GM23338 (cell line): ENCODE data around the gene TMX2. TPM values are rescaled to one million over a fixed set of nuclear protein-coding genes. Genes with fewer than 3 reads are reported as not detected.

Experiments
- ATAC-seq: fragments of 200-7000 bp; cut with Tn5 transposase; 3 replicates; pipeline ENCODE4 v1.9.1; 2020
- DNase-seq: peaks from one replicate; pipeline ENCODE4 v3.0.0-alpha.2; 2015; ENCODE audit warnings: low spot score
- H2AFZ ChIP-seq: fragments of 200-600 bp; sonication (generic); 2 replicates; pipeline ENCODE4 v1.8.0; 2016; ENCODE audit warnings: antibody characterized with exemption, mild to moderate bottlenecking, moderate library complexity
- H3F3A ChIP-seq: fragments of 200-600 bp; sonication (generic); replicated peaks from 2 replicates; pipeline ENCODE4 v1.8.0; 2017; ENCODE audit warnings: antibody characterized with exemption, mixed run types, low read depth
- H3K27ac ChIP-seq: fragments of 200-600 bp; sonication (generic); 2 replicates; pipeline ENCODE4 v1.6.1; 2016; ENCODE audit warnings: low read depth
- H3K27me3 ChIP-seq: fragments of 200-600 bp; sonication (generic); 2 replicates; pipeline ENCODE4 v1.8.0; 2016; ENCODE audit warnings: mild to moderate bottlenecking, mixed run types, moderate library complexity; ENCODE audit not compliant: insufficient read depth
- H3K36me3 ChIP-seq: fragments of 200-600 bp; sonication (generic); 2 replicates; pipeline ENCODE4 v1.8.0; 2016; ENCODE audit warnings: mild to moderate bottlenecking; ENCODE audit not compliant: insufficient read depth
- H3K4me1 ChIP-seq: fragments of 200-600 bp; sonication (generic); 2 replicates; pipeline ENCODE4 v1.8.0; 2016; ENCODE audit warnings: mild to moderate bottlenecking, moderate library complexity; ENCODE audit not compliant: insufficient read depth
- H3K4me2 ChIP-seq: fragments of 200-600 bp; sonication (generic); 2 replicates; pipeline ENCODE4 v1.7.1; 2017; ENCODE audit warnings: mixed run types
- H3K4me3 ChIP-seq: fragments of 200-600 bp; sonication (generic); 2 replicates; pipeline ENCODE4 v1.6.1; 2016; ENCODE audit warnings: mixed run types
- H3K79me2 ChIP-seq: fragments of 200-600 bp; sonication (generic); replicated peaks from 2 replicates; pipeline ENCODE4 v1.8.0; 2017; ENCODE audit warnings: mild to moderate bottlenecking; ENCODE audit not compliant: insufficient read depth
- H3K9me2 ChIP-seq: fragments of 200-600 bp; sonication (generic); 2 replicates; pipeline ENCODE4 v1.8.0; 2017; ENCODE audit not compliant: insufficient read depth
- H4K20me1 ChIP-seq: fragments of 200-600 bp; sonication (generic); replicated peaks from 2 replicates; pipeline ENCODE4 v1.8.0; 2017; ENCODE audit warnings: mild to moderate bottlenecking; ENCODE audit not compliant: insufficient read depth
- H3K27ac Mint-ChIP-seq: 2 replicates; pipeline ENCODE4 v1.8.0; 2020; ENCODE audit warnings: inconsistent platforms, mild to moderate bottlenecking, moderate library complexity, mixed read lengths
- H3K27me3 Mint-ChIP-seq: 3 replicates; pipeline ENCODE4 v1.8.0; 2022; ENCODE audit warnings: low read depth, mild to moderate bottlenecking, moderate library complexity, mixed read lengths, inconsistent platforms; ENCODE audit not compliant: insufficient read depth, poor library complexity
- H3K36me3 Mint-ChIP-seq: 3 replicates; pipeline ENCODE4 v1.8.0; 2021; ENCODE audit warnings: low read depth, mild to moderate bottlenecking, inconsistent platforms, moderate library complexity, mixed read lengths
- H3K4me1 Mint-ChIP-seq: 3 replicates; pipeline ENCODE4 v1.8.0; 2020; ENCODE audit warnings: mild to moderate bottlenecking, inconsistent platforms, mixed read lengths
- H3K4me3 Mint-ChIP-seq: 3 replicates; pipeline ENCODE4 v1.8.0; 2021; ENCODE audit warnings: moderate library complexity, mild to moderate bottlenecking, inconsistent platforms, mixed read lengths
- H3K9me3 Mint-ChIP-seq: 3 replicates; pipeline ENCODE4 v1.8.0; 2020; ENCODE audit warnings: moderate library complexity, mild to moderate bottlenecking, inconsistent platforms, mixed read lengths
- CREB1 ChIP-seq: fragments of 250-450 bp; sonication (Bioruptor Pico); IDR thresholded peaks from 2 replicates; pipeline ENCODE4 v1.5.0; 2020; ENCODE audit warnings: low read depth, mild to moderate bottlenecking, moderate library complexity
- CTCF ChIP-seq, 2 experiments: fragments of 200-600 bp in 1 of 2; sonication (generic) in 1 of 2; conservative IDR thresholded peaks; 2 replicates each; pipeline versions ENCODE4 v1.5.1 to v1.6.1; 2016 to 2017; ENCODE audit warnings: antibody characterized with exemption in 2 of 2, low read depth in 2 of 2, mild to moderate bottlenecking in 2 of 2, moderate library complexity in 1 of 2
- ETS1 ChIP-seq: IDR thresholded peaks from 2 replicates; pipeline ENCODE4 v1.6.1; 2016; ENCODE audit warnings: antibody characterized with exemption
- EZH2 ChIP-seq: fragments of 200-600 bp; sonication (generic); IDR thresholded peaks from one replicate; pipeline ENCODE4 v1.8.0; 2017; ENCODE audit warnings: antibody characterized with exemption, mild to moderate bottlenecking, low read depth; ENCODE audit not compliant: unreplicated experiment
- EZH2phosphoT487 ChIP-seq: fragments of 200-600 bp; sonication (generic); IDR thresholded peaks from one replicate; pipeline ENCODE4 v1.8.1; 2018; ENCODE audit warnings: antibody characterized with exemption; ENCODE audit not compliant: unreplicated experiment
- JUNB ChIP-seq: IDR thresholded peaks from one replicate; pipeline ENCODE4 v1.6.1; 2016; ENCODE audit warnings: antibody characterized with exemption; ENCODE audit not compliant: unreplicated experiment
- NANOG ChIP-seq: IDR thresholded peaks from 2 replicates; pipeline ENCODE4 v1.6.1; 2016; ENCODE audit warnings: antibody characterized with exemption, borderline replicate concordance
- POLR2AphosphoS5 ChIP-seq: IDR thresholded peaks from 2 replicates; pipeline ENCODE4 v1.6.1; 2016; ENCODE audit warnings: antibody characterized with exemption, low read depth
- REST ChIP-seq: IDR thresholded peaks from one replicate; pipeline ENCODE4 v1.6.1; 2018; ENCODE audit warnings: antibody characterized with exemption; ENCODE audit not compliant: unreplicated experiment
- STAT1 ChIP-seq: IDR thresholded peaks from one replicate; pipeline ENCODE4 v1.6.1; 2016; ENCODE audit warnings: antibody characterized with exemption; ENCODE audit not compliant: unreplicated experiment
- ZNF114 ChIP-seq: fragments of 250-450 bp; sonication (Bioruptor Pico); IDR thresholded peaks from 2 replicates; pipeline ENCODE4 v1.5.0; 2020; ENCODE audit warnings: mild to moderate bottlenecking, moderate library complexity
- ZNF331 ChIP-seq: fragments of 250-450 bp; sonication (Bioruptor Pico); IDR thresholded peaks from 2 replicates; pipeline ENCODE4 v1.5.0; 2020; ENCODE audit warnings: low read depth, mild to moderate bottlenecking, moderate library complexity
- ZNF462 ChIP-seq: fragments of 250-450 bp; sonication (Bioruptor Pico); IDR thresholded peaks from 2 replicates; pipeline ENCODE4 v1.5.0; 2020; ENCODE audit warnings: mild to moderate bottlenecking, moderate library complexity
- polyA plus RNA-seq: library from polyadenylated mRNA; unstranded; fragments of >200 nt; fragmentation: Nextera tagmentation; extraction: Ambion mirVana; gene quantifications from 2 replicates; pipeline ENCODE4 v1.2.1, GENCODE V29; 2016
- total RNA-seq: library from RNA; depleted of rRNA; stranded (reverse); fragments of >200 nt; shearing (Covaris generic); gene quantifications from 2 replicates; pipeline ENCODE4 v1.2.3, GENCODE V29; 2014

Gene TMX2
- total and polyA plus RNA-seq, 2 experiments from 2014 or later, result 59.2 to 69.3 TPM

- peak within 1 kb of the TSS; percentile 98 for H3K27ac Mint-ChIP-seq
- no peaks in the 10 kb centered on the region; the same call in 1 of the 2 replicates for H4K20me1 ChIP-seq
- H3K27me3 ChIP-seq, result no peaks in the 10 kb centered on the region
- peaks cover 15% of the 10 kb centered on the region for H3K4me1 Mint-ChIP-seq
- H3K9me2 ChIP-seq, result no peaks in the 10 kb centered on the region
- DNase-seq, result peak; percentile 99
- peaks cover 9% of the 10 kb centered on the region for H3K4me1 ChIP-seq
- H3K36me3 Mint-ChIP-seq, result peaks cover 67% of the 10 kb centered on the region
- H3K79me2 ChIP-seq, result peaks cover 23% of the 10 kb centered on the region
- H3F3A ChIP-seq, result peaks cover 37% of the 10 kb centered on the region
- H2AFZ ChIP-seq, result peak within 1 kb of the TSS; percentile 44; the same call in 1 of the 2 replicates
- H3K27me3 Mint-ChIP-seq, result peaks cover 19% of the 10 kb centered on the region
- peaks cover 27% of the 10 kb centered on the region for H3K36me3 ChIP-seq
- TF ChIP-seq REST (no peak), EZH2phosphoT487 (no peak), POLR2AphosphoS5 (peak; percentile 93), STAT1 (no peak), EZH2 (no peak), ZNF331 (no peak), CTCF (conservative IDR thresholded peaks at IDR 0.05; ENCODE audit: low read depth in 2 of 2) (no peak), ETS1 (peak; percentile 73), JUNB (no peak), NANOG (no peak), ZNF114 (CRISPR knock-in tag) (no peak), ZNF462 (CRISPR knock-in tag) (no peak), CREB1 (CRISPR knock-in tag) (peak; percentile 78)
- peak within 1 kb of the TSS; percentile 99 for H3K4me3 ChIP-seq
- H3K4me2 ChIP-seq, result peak within 1 kb of the TSS; percentile 98
- ATAC-seq, result peak; percentile 97
- H3K4me3 Mint-ChIP-seq, result peak within 1 kb of the TSS; percentile 95
- H3K9me3 Mint-ChIP-seq, result no peaks in the 10 kb centered on the region
- peak within 1 kb of the TSS; percentile 96 for H3K27ac ChIP-seq
These were observed 29.0 kb downstream of the TMX2 start, which contains the start of gene SELENOH for GRCh38 chr11:57741132-57742086. Gene SELENOH (plus strand): TSS chr11:57741491. CDS start chr11:57741596, 105 bp downstream.
